HG03108 (cell line): ENCODE data around the gene RNF13.

Experiments
- ATAC-seq: cut with Tn5 transposase; IDR thresholded peaks from one replicate; pipeline ENCODE4 v1.9.1; 2021; ENCODE audit warnings: moderate library complexity; ENCODE audit not compliant: unreplicated experiment

RNF13 gene

GRCh38 chr3:149812606-149813366 lies at the start of gene RNF13:
RNF13 (plus strand) TSS chr3:149813215; CDS start chr3:149846027, 32,812 bp downstream.
- peak; percentile 90 for ATAC-seq

- ATAC-seq: no peak
These were observed 49.3 kb upstream of the RNF13 start for GRCh38 chr3:149763565-149764195.

GRCh38 chr3:149764302-149764701 lies 48.7 kb upstream of the RNF13 start:
- ATAC-seq: no peak

GRCh38 chr3:149765762-149766334 lies 47.2 kb upstream of the RNF13 start:
- no peak for ATAC-seq

GRCh38 chr3:149767720-149768119 lies 45.3 kb upstream of the RNF13 start:
- no peak for ATAC-seq

- no peak for ATAC-seq
These were observed 44.3 kb upstream of the RNF13 start for GRCh38 chr3:149768704-149769103.

- no peak for ATAC-seq
These were observed 42.8 kb upstream of the RNF13 start for GRCh38 chr3:149770246-149770645.

GRCh38 chr3:149771652-149772271 lies 41.3 kb upstream of the RNF13 start:
- no peak for ATAC-seq

GRCh38 chr3:149772861-149773260 lies 40.2 kb upstream of the RNF13 start:
- no peak for ATAC-seq

GRCh38 chr3:149776170-149776569 lies 36.8 kb upstream of the RNF13 start:
- no peak for ATAC-seq

- ATAC-seq: no peak
These were observed 35.4 kb upstream of the RNF13 start for GRCh38 chr3:149777414-149778214.

GRCh38 chr3:149781211-149781610 lies 31.8 kb upstream of the RNF13 start:
- no peak for ATAC-seq

- no peak for ATAC-seq
These were observed 31.3 kb upstream of the RNF13 start for GRCh38 chr3:149781741-149782140.

- no peak for ATAC-seq
These were observed 29.4 kb upstream of the RNF13 start for GRCh38 chr3:149783576-149783975.

GRCh38 chr3:149784064-149784704 lies 28.8 kb upstream of the RNF13 start:
- ATAC-seq: no peak

- ATAC-seq: no peak
These were observed 22.7 kb upstream of the RNF13 start for GRCh38 chr3:149790268-149790667.

GRCh38 chr3:149790698-149791097 lies 22.3 kb upstream of the RNF13 start:
- no peak for ATAC-seq

GRCh38 chr3:149792452-149793270 lies 20.4 kb upstream of the RNF13 start, which contains the start of gene ANKUB1:
ANKUB1 (minus strand) TSS chr3:149792554; CDS start chr3:149792366, 188 bp downstream.
- ATAC-seq: no peak

- ATAC-seq: no peak
These were observed 17.0 kb upstream of the RNF13 start for GRCh38 chr3:149796026-149796425.
